Neural cell (in vitro differentiated cells): ENCODE measurements around the gene MEMO1. TPM values are rescaled to one million over a fixed set of nuclear protein-coding genes. Genes with fewer than 3 reads are reported as not detected.

Source experiments
- H2AFZ ChIP-seq: fragments of 200-600, 300-800 bp; sonication (generic), shearing (Covaris generic); 2 replicates; pipeline ENCODE4 v1.6.0; 2014; ENCODE audit warnings: low read depth, mild to moderate bottlenecking, antibody characterized with exemption, low read length, moderate library complexity
- H3F3A ChIP-seq: fragments of 200-600 bp; shearing (Covaris generic); 2 replicates; pipeline ENCODE4 v1.6.1; 2016; ENCODE audit warnings: mild to moderate bottlenecking, moderate library complexity, mixed read lengths, antibody characterized with exemption, low read length; ENCODE audit not compliant: insufficient read depth, poor library complexity, severe bottlenecking
- H3K27ac ChIP-seq: fragments of 200-600, 300-800 bp; sonication (generic), shearing (Covaris generic); 2 replicates; pipeline ENCODE4 v1.5.1; 2014; ENCODE audit warnings: mild to moderate bottlenecking, low read length, moderate library complexity
- H3K27me3 ChIP-seq: fragments of 300-800, 200-600 bp; sonication (generic), shearing (Covaris generic); 2 replicates; pipeline ENCODE4 v1.6.0; 2014; ENCODE audit warnings: mild to moderate bottlenecking, low read depth, low read length, moderate library complexity; ENCODE audit not compliant: insufficient read depth
- H3K36me3 ChIP-seq: fragments of 300-800, 200-600 bp; sonication (generic), shearing (Covaris generic); 2 replicates; pipeline ENCODE4 v1.5.1; 2014; ENCODE audit warnings: mild to moderate bottlenecking, antibody characterized with exemption, low read length, moderate library complexity; ENCODE audit not compliant: insufficient read depth
- H3K4me2 ChIP-seq: fragments of 300-800, 200-600 bp; sonication (generic), shearing (Covaris generic); 2 replicates; pipeline ENCODE4 v1.6.0; 2014; ENCODE audit warnings: mild to moderate bottlenecking, low read length
- H3K4me3 ChIP-seq: fragments of 300-800, 200-600 bp; sonication (generic), shearing (Covaris generic); 2 replicates; pipeline ENCODE4 v1.5.1; 2014; ENCODE audit warnings: mild to moderate bottlenecking, low read length, moderate library complexity
- H3K79me2 ChIP-seq: fragments of 200-600 bp; shearing (Covaris generic); replicated peaks from 2 replicates; pipeline ENCODE4 v1.6.0; 2014; ENCODE audit warnings: mild to moderate bottlenecking, low read length, moderate library complexity; ENCODE audit not compliant: insufficient read depth
- H3K9ac ChIP-seq: fragments of 300-800, 200-600 bp; sonication (generic), shearing (Covaris generic); 2 replicates; pipeline ENCODE4 v1.6.1; 2016; ENCODE audit warnings: mild to moderate bottlenecking, low read length, mixed read lengths
- H3K9me2 ChIP-seq: fragments of 200-600 bp; shearing (Covaris generic); 2 replicates; pipeline ENCODE4 v1.6.1; 2016; ENCODE audit warnings: mild to moderate bottlenecking, low read length, mixed read lengths; ENCODE audit not compliant: insufficient read depth
- H3K9me3 ChIP-seq: fragments of 200-600, 300-800 bp; sonication (generic), shearing (Covaris generic); 2 replicates; pipeline ENCODE4 v1.6.1; 2016; ENCODE audit warnings: mild to moderate bottlenecking, mixed run types, low read length, moderate library complexity, mixed read lengths
- H4K20me1 ChIP-seq: fragments of 200-600 bp; shearing (Covaris generic); 2 replicates; pipeline ENCODE4 v1.6.1; 2016; ENCODE audit warnings: mild to moderate bottlenecking, mixed run types; ENCODE audit not compliant: insufficient read depth
- EP300 ChIP-seq: fragments of 450-650 bp; conservative IDR thresholded peaks from 2 replicates; pipeline ENCODE4 v1.6.1; 2014; ENCODE audit warnings: antibody characterized with exemption, mild to moderate bottlenecking, moderate library complexity; ENCODE audit not compliant: poor library complexity, severe bottlenecking
- EZH2 ChIP-seq: fragments of 200-600, 300-800 bp; shearing (Covaris generic), sonication (generic); IDR thresholded peaks from 2 replicates; pipeline ENCODE4 v1.6.1; 2014; ENCODE audit warnings: antibody characterized with exemption, low read length, borderline replicate concordance, mild to moderate bottlenecking; ENCODE audit not compliant: insufficient read depth, poor library complexity, severe bottlenecking
- MXI1 ChIP-seq: fragments of 450-650 bp; conservative IDR thresholded peaks from 2 replicates; pipeline ENCODE4 v1.6.1; 2014; ENCODE audit warnings: antibody characterized with exemption, mild to moderate bottlenecking; ENCODE audit not compliant: poor library complexity, severe bottlenecking
- POLR2AphosphoS5 ChIP-seq: IDR thresholded peaks from 2 replicates; pipeline ENCODE4 v1.6.1; 2012
- RAD21 ChIP-seq: fragments of 450-650 bp; conservative IDR thresholded peaks from 2 replicates; pipeline ENCODE4 v1.6.1; 2014; ENCODE audit warnings: antibody characterized with exemption, mild to moderate bottlenecking, moderate library complexity
- SMC3 ChIP-seq: fragments of 450-650 bp; conservative IDR thresholded peaks from 2 replicates; pipeline ENCODE4 v1.6.1; 2014; ENCODE audit warnings: antibody characterized with exemption, mild to moderate bottlenecking, moderate library complexity; ENCODE audit not compliant: poor library complexity
- TAF1 ChIP-seq: IDR thresholded peaks from 2 replicates; pipeline ENCODE4 v1.6.1; 2012; ENCODE audit warnings: low read depth
- polyA plus RNA-seq: library from polyadenylated mRNA; depleted of rRNA; stranded (reverse); fragments of >200 nt; gene quantifications from 2 replicates; pipeline ENCODE4 v1.2.3, GENCODE V29; 2014
- TF ChIP-seq, protein P1 (sequence below): fragments of 450-650 bp; IDR thresholded peaks from 2 replicates; pipeline ENCODE4 v1.5.1; 2014; ENCODE audit warnings: antibody characterized with exemption, mild to moderate bottlenecking, moderate library complexity; ENCODE audit not compliant: poor library complexity, severe bottlenecking
- TF ChIP-seq, protein P2 (sequence below): IDR thresholded peaks from 2 replicates; pipeline ENCODE4 v1.6.1; 2012; ENCODE audit warnings: borderline replicate concordance

The MEMO1 gene
- polyA plus RNA-seq, 1 donor from 2014 or later: 124 TPM

DNA sequence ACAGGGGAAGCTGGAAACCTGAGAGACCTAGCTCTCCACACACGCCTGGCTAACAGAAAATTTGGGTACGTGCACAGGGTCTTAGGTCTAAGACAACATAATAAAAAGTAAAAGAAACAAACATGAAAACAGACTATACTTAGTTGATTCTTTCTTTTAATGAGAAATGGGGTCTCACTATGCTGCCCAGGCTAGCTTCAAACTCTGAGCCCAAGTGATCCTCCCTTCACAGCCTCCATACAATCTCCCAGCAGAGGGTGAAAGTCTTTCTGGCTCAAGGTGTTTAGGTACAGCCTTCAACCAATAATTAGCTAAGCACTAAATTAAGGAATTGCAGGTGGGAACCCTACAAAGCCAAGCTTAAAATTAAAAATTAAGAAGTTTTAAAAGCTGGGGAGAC is 116.2 kb downstream of the MEMO1 start:
- Histone ChIP-seq H3K4me3 (no peak overlapping the region), H3K27ac (no peak overlapping the region), H3K36me3 (no peaks in the 10 kb centered on the region), H3K9ac (no peak overlapping the region), H2AFZ (no peak overlapping the region), H3K79me2 (no peaks in the 10 kb centered on the region), H3K4me2 (no peak overlapping the region), H3K27me3 (no peaks in the 10 kb centered on the region), H4K20me1 (no peaks in the 10 kb centered on the region), H3K9me2 (no peaks in the 10 kb centered on the region), H3F3A (no peaks in the 10 kb centered on the region), H3K9me3 (no peaks in the 10 kb centered on the region)
- no peak for TF ChIP-seq TAF1
- no peak for TF ChIP-seq SMC3
- TF ChIP-seq, protein P1, sequence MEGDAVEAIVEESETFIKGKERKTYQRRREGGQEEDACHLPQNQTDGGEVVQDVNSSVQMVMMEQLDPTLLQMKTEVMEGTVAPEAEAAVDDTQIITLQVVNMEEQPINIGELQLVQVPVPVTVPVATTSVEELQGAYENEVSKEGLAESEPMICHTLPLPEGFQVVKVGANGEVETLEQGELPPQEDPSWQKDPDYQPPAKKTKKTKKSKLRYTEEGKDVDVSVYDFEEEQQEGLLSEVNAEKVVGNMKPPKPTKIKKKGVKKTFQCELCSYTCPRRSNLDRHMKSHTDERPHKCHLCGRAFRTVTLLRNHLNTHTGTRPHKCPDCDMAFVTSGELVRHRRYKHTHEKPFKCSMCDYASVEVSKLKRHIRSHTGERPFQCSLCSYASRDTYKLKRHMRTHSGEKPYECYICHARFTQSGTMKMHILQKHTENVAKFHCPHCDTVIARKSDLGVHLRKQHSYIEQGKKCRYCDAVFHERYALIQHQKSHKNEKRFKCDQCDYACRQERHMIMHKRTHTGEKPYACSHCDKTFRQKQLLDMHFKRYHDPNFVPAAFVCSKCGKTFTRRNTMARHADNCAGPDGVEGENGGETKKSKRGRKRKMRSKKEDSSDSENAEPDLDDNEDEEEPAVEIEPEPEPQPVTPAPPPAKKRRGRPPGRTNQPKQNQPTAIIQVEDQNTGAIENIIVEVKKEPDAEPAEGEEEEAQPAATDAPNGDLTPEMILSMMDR: no peak
- TF ChIP-seq, protein P2, sequence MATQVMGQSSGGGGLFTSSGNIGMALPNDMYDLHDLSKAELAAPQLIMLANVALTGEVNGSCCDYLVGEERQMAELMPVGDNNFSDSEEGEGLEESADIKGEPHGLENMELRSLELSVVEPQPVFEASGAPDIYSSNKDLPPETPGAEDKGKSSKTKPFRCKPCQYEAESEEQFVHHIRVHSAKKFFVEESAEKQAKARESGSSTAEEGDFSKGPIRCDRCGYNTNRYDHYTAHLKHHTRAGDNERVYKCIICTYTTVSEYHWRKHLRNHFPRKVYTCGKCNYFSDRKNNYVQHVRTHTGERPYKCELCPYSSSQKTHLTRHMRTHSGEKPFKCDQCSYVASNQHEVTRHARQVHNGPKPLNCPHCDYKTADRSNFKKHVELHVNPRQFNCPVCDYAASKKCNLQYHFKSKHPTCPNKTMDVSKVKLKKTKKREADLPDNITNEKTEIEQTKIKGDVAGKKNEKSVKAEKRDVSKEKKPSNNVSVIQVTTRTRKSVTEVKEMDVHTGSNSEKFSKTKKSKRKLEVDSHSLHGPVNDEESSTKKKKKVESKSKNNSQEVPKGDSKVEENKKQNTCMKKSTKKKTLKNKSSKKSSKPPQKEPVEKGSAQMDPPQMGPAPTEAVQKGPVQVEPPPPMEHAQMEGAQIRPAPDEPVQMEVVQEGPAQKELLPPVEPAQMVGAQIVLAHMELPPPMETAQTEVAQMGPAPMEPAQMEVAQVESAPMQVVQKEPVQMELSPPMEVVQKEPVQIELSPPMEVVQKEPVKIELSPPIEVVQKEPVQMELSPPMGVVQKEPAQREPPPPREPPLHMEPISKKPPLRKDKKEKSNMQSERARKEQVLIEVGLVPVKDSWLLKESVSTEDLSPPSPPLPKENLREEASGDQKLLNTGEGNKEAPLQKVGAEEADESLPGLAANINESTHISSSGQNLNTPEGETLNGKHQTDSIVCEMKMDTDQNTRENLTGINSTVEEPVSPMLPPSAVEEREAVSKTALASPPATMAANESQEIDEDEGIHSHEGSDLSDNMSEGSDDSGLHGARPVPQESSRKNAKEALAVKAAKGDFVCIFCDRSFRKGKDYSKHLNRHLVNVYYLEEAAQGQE: no peak
- TF ChIP-seq MXI1: no peak

DNA sequence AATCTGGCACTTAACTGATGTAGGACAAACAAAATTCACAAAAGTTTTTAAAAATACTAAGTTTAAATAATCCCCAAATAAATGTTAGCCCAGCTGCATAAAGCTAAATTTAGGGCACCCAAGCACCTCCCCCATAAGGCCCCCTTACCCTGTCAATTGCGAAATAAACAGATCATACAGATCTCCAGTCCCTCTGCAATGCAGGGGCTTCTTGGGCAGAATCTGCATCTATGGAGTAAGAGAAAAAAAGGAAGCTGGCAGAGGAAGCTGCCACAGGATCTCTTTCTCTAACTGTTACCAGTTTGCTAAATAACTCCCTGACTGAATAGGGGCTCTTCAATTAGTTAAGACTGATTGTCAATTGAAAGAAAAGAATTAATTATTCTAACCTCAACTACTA is 117.7 kb downstream of the MEMO1 start:
- Histone ChIP-seq H3F3A (no peaks in the 10 kb centered on the region), H3K9me3 (no peaks in the 10 kb centered on the region), H2AFZ (no peak overlapping the region), H3K27ac (no peak overlapping the region), H4K20me1 (no peaks in the 10 kb centered on the region), H3K27me3 (no peaks in the 10 kb centered on the region), H3K4me2 (no peak overlapping the region), H3K9ac (no peak overlapping the region), H3K36me3 (no peaks in the 10 kb centered on the region), H3K9me2 (no peaks in the 10 kb centered on the region), H3K79me2 (no peaks in the 10 kb centered on the region), H3K4me3 (no peak overlapping the region)
- TF ChIP-seq SMC3: no peak
- TF ChIP-seq EP300: no peak
- TF ChIP-seq, protein P2: no peak
- TF ChIP-seq, protein P1: no peak
- no peak for TF ChIP-seq TAF1
- no peak for TF ChIP-seq POLR2AphosphoS5
- TF ChIP-seq MXI1: no peak
- no peak for TF ChIP-seq EZH2
- TF ChIP-seq RAD21: no peak
